K562 (cell line): ENCODE measurements around the gene EPHB1. TPM values are rescaled to one million over a fixed set of nuclear protein-coding genes. Genes with fewer than 3 reads are reported as not detected.

Experiments
- ATAC-seq: fragments of 200-7000 bp; cut with Tn5 transposase; 3 replicates; pipeline ENCODE4 v1.9.1; 2020; ENCODE audit warnings: moderate library complexity
- BruUV-seq: library from RNA; stranded (reverse); fragments of 400-500 nt; replicated peaks from 2 replicates; lab custom pipeline; 2021; lab: Mats Ljungman, UMichigan
- CTCF ChIA-PET: fragments of 300-600 bp; formaldehyde crosslinking; extraction: SDS; loops from one replicate; lab custom pipeline; 2021; ENCODE audit warnings: low intra/inter-chr PET ratio; lab: Yijun Ruan, JAX
- POLR2A ChIA-PET: fragments of 300-600, 350-650 bp; sonication (Branson Sonifier 250); formaldehyde crosslinking; extraction: SDS; loops from one replicate; lab custom pipeline; 2021; ENCODE audit warnings: antibody characterized with exemption, inconsistent platforms; lab: Yijun Ruan, JAX
- DNase-seq, 4 experiments: peaks; one replicate each; pipeline versions ENCODE4 v3.0.0 to v3.0.0-alpha.2; 2011 to 2018; ENCODE audit warnings: low spot score in 3 of 4, mixed read lengths in 3 of 4; ENCODE audit errors: extremely low read depth in 1 of 4
- FAIRE-seq: peaks from 2 replicates; lab custom pipeline; 2011; peaks lifted over from hg19 to GRCh38; lab: Jason Lieb, UNC
- H2AFZ ChIP-seq: 2 replicates; pipeline ENCODE4 v1.6.0; 2011; ENCODE audit warnings: low read depth, low read length, control low read depth, inconsistent platforms
- H3K27ac ChIP-seq: fragments of 200-600 bp; 3 replicates; pipeline ENCODE4 v1.8.0; 2011; ENCODE audit warnings: low read depth, mild to moderate bottlenecking, control low read depth, inconsistent platforms, low read length, moderate library complexity, mixed read lengths; ENCODE audit errors: extremely low read depth
- H3K27me3 ChIP-seq, 2 experiments: fragments of 300-600 bp in 1 of 2; 2 replicates in 1 of 2; 3 replicates in 1 of 2; pipeline versions ENCODE4 v1.6.0 to v1.8.0; 2011; ENCODE audit warnings: inconsistent platforms in 2 of 2, low read length in 2 of 2, mild to moderate bottlenecking in 1 of 2, mixed read lengths in 1 of 2, moderate library complexity in 1 of 2; ENCODE audit not compliant: control insufficient read depth in 2 of 2, insufficient read depth in 2 of 2
- H3K36me3 ChIP-seq: fragments of 300-600 bp; 3 replicates; pipeline ENCODE4 v1.8.0; 2011; ENCODE audit warnings: mild to moderate bottlenecking, low read length, inconsistent platforms; ENCODE audit not compliant: control insufficient read depth, insufficient read depth
- H3K4me1 ChIP-seq, 2 experiments: fragments of 200-600 bp in 1 of 2; replicated peaks in 1 of 2; 2 replicates in 1 of 2; 3 replicates in 1 of 2; pipeline versions ENCODE4 v1.5.1 to v1.8.0; 2011; ENCODE audit warnings: inconsistent platforms in 2 of 2, low read length in 2 of 2, mild to moderate bottlenecking in 1 of 2, mixed read lengths in 1 of 2, moderate library complexity in 1 of 2; ENCODE audit not compliant: control insufficient read depth in 2 of 2, insufficient read depth in 2 of 2
- H3K4me2 ChIP-seq: 2 replicates; pipeline ENCODE4 v1.6.1; 2011; ENCODE audit warnings: low read length, control low read depth, inconsistent platforms, mixed read lengths; ENCODE audit not compliant: insufficient read depth
- H3K4me3 ChIP-seq: fragments of 200-600 bp; sonication (generic), shearing (Covaris generic); 2 replicates; pipeline ENCODE4 v1.5.1; 2016; ENCODE audit warnings: control low read depth, inconsistent platforms
- H3K79me2 ChIP-seq: fragments of 200-600 bp; 3 replicates; pipeline ENCODE4 v1.8.0; 2011; ENCODE audit warnings: low read length, inconsistent platforms; ENCODE audit not compliant: control insufficient read depth, insufficient read depth
- H3K9ac ChIP-seq, 2 experiments: 2 replicates each; pipeline versions ENCODE4 v1.6.0 to v1.6.1; 2011; ENCODE audit warnings: low read depth in 2 of 2, low read length in 2 of 2, control low read depth in 1 of 2, inconsistent platforms in 1 of 2, mild to moderate bottlenecking in 1 of 2, mixed read lengths in 1 of 2; ENCODE audit not compliant: insufficient read depth in 1 of 2
- H3K9me1 ChIP-seq: one replicate; pipeline ENCODE4 v1.6.0; 2011; ENCODE audit warnings: inconsistent platforms, mild to moderate bottlenecking, low read length, moderate library complexity; ENCODE audit not compliant: control insufficient read depth, insufficient read depth
- H3K9me3 ChIP-seq: replicated peaks from 2 replicates; pipeline ENCODE4 v1.5.1; 2011; ENCODE audit warnings: low read depth, low read length, inconsistent platforms; ENCODE audit not compliant: control insufficient read depth, insufficient read depth
- H4K20me1 ChIP-seq: replicated peaks from 2 replicates; pipeline ENCODE4 v1.6.1; 2011; ENCODE audit warnings: low read length, inconsistent platforms, mixed read lengths; ENCODE audit not compliant: control insufficient read depth, insufficient read depth
- BCLAF1 ChIP-seq, 2 experiments: fragments of 450-650 bp in 1 of 2; IDR thresholded peaks; 2 replicates each; pipeline ENCODE4 v1.6.1; 2011 to 2017; ENCODE audit warnings: low read depth in 2 of 2, antibody characterized with exemption in 1 of 2, borderline replicate concordance in 1 of 2, low read length in 1 of 2, mild to moderate bottlenecking in 1 of 2, mixed read lengths in 1 of 2; ENCODE audit not compliant: control insufficient read depth in 1 of 2
- CCAR2 ChIP-seq: fragments of 200-400 bp; formaldehyde crosslinking; IDR thresholded peaks from 2 replicates; pipeline ENCODE4 v1.6.1; 2017; ENCODE audit warnings: mild to moderate bottlenecking, low read depth, low read length
- CTBP1 ChIP-seq: fragments of 450-650 bp; IDR thresholded peaks from 2 replicates; pipeline ENCODE4 v1.6.1; 2016; ENCODE audit warnings: borderline replicate concordance
- ELF4 ChIP-seq: fragments of 450-650 bp; formaldehyde crosslinking; IDR thresholded peaks from 2 replicates; pipeline ENCODE4 v1.4.0; 2022; ENCODE audit warnings: missing genetic modification characterization
- FOXA1 ChIP-seq: fragments of 450-650 bp; IDR thresholded peaks from 2 replicates; pipeline ENCODE4 v1.6.1; 2016; ENCODE audit warnings: mild to moderate bottlenecking, borderline replicate concordance
- L3MBTL2 ChIP-seq: fragments of 450-650 bp; IDR thresholded peaks from 2 replicates; pipeline ENCODE4 v1.6.1; 2016; ENCODE audit warnings: mild to moderate bottlenecking, moderate library complexity
- MIER1 ChIP-seq: fragments of 450-650 bp; IDR thresholded peaks from 2 replicates; pipeline ENCODE4 v1.6.1; 2016; ENCODE audit warnings: antibody characterized with exemption, mild to moderate bottlenecking, low read depth
- NEUROD1 ChIP-seq: fragments of 150-350 bp; IDR thresholded peaks from 2 replicates; pipeline ENCODE4 v1.6.1; 2014; ENCODE audit warnings: borderline replicate concordance, low read length, low read depth; ENCODE audit not compliant: partially characterized antibody
- NFIX ChIP-seq: fragments of 250-450 bp; sonication (Bioruptor Pico); IDR thresholded peaks from 2 replicates; pipeline ENCODE4 v1.4.0; 2020; ENCODE audit warnings: low read depth, mild to moderate bottlenecking, moderate library complexity
- PTBP1 ChIP-seq: fragments of 200-400 bp; formaldehyde crosslinking; IDR thresholded peaks from 2 replicates; pipeline ENCODE4 v1.6.1; 2017; ENCODE audit warnings: low read depth, low read length
- RFX5 ChIP-seq: IDR thresholded peaks from 2 replicates; pipeline ENCODE4 v1.6.1; 2011; ENCODE audit warnings: low read depth, mild to moderate bottlenecking, improper control_type of control experiment, low read length
- SIRT6 ChIP-seq: IDR thresholded peaks from one replicate; pipeline ENCODE4 v1.6.1; 2012; ENCODE audit warnings: low read depth, mild to moderate bottlenecking, control low read depth, inconsistent platforms, low read length, moderate library complexity
- STAG1 ChIP-seq: sonication (generic); formaldehyde crosslinking; IDR thresholded peaks from 2 replicates; pipeline ENCODE4 v1.5.0; 2020; ENCODE audit warnings: missing genetic modification reagents, borderline replicate concordance
- STAT5B ChIP-seq: fragments of 250-450 bp; sonication (Bioruptor Pico); IDR thresholded peaks from 2 replicates; pipeline ENCODE4 v1.8.0; 2021; ENCODE audit warnings: mild to moderate bottlenecking, inconsistent platforms
- U2AF1 ChIP-seq: fragments of 200-400 bp; formaldehyde crosslinking; optimal IDR thresholded peaks from 2 replicates; pipeline ENCODE3; 2017; ENCODE audit warnings: mild to moderate bottlenecking, low read depth, low read length, moderate library complexity
- ZBTB5 ChIP-seq: fragments of 450-650 bp; IDR thresholded peaks from 2 replicates; pipeline ENCODE4 v1.6.1; 2017; ENCODE audit warnings: antibody characterized with exemption
- ZKSCAN3 ChIP-seq: fragments of 250-450 bp; sonication (Bioruptor Pico); IDR thresholded peaks from 2 replicates; pipeline ENCODE4 v1.4.0; 2020
- ZNF780A ChIP-seq: fragments of 250-450 bp; sonication (Bioruptor Pico); IDR thresholded peaks from 2 replicates; pipeline ENCODE4 v1.5.0; 2021; ENCODE audit warnings: mild to moderate bottlenecking
- WGBS: fragments of 100-300 bp; shearing (Covaris generic); methylation state at CpG from one replicate; pipeline ENCODE4 v1.1.6; 2016; ENCODE audit warnings: low coverage, mixed read lengths; ENCODE audit not compliant: insufficient coverage; ENCODE audit errors: missing lambda C conversion rate; 5-methylcytosine and 5-hydroxymethylcytosine counted together
- in situ Hi-C: fragments of 300-500 bp; cut with MboI; formaldehyde crosslinking; loops from 4 replicates; pipeline ENCODE4 v1.15.0; 2018; ENCODE audit warnings: inconsistent platforms, mixed read lengths
- intact Hi-C: fragments of 100-400 bp; cut with micrococcal nuclease; formaldehyde crosslinking; loops from 2 replicates; pipeline ENCODE4 v1.14.2; 2022
- polyA plus RNA-seq, 8 experiments: library from polyadenylated mRNA; depleted of rRNA in 4 of 8; stranded (reverse) in 5 of 8; unstranded in 3 of 8; fragments of >200 nt; fragmentation: Nextera tagmentation in 2 of 8; fragmentation: Illumina TruSeq in 1 of 8; extraction: Ambion mirVana in 2 of 8; extraction: Trizol in 1 of 8; gene quantifications; 2 replicates each; pipeline versions ENCODE4 v1.2.1 to v1.2.3, GENCODE V29; 2011 to 2014; ENCODE audit warnings: inconsistent platforms in 1 of 8, missing spikeins in 1 of 8
- total RNA-seq, 7 experiments: library from RNA; depleted of rRNA in 6 of 7; stranded (reverse); fragments of >200 nt in 6 of 7; fragmentation: Illumina TruSeq in 2 of 7; extraction: Trizol in 2 of 7; gene quantifications; 2 replicates each; pipeline versions ENCODE4 v1.2.1 to v1.2.3, GENCODE V29; 2011 to 2021; ENCODE audit warnings: low replicate concordance in 1 of 7

EPHB1 gene
- total and polyA plus RNA-seq, 9 of the 15 experiments (the other 6 are each of a cell fraction or from before 2014, with no cell fraction given): 0.29 TPM; not detected in 8

- TF ChIP-seq RFX5: no peak
Observed at GRCh38 chr3:135081451-135081850, 286.4 kb downstream of the EPHB1 start (continued).

- no peak for FAIRE-seq
- no peaks in the 10 kb centered on the region for H3K4me1 ChIP-seq
- no peaks in the 10 kb centered on the region for H3K79me2 ChIP-seq
- H4K20me1 ChIP-seq: no peaks in the 10 kb centered on the region
- H3K27ac ChIP-seq: no peak overlapping the region
- no TSS peak for BruUV-seq
- no peak for DNase-seq
- H3K27me3 ChIP-seq: no peaks in the 10 kb centered on the region
- 0% methylated on average over 4 of the region's 5 CpGs for WGBS
- H3K4me2 ChIP-seq: no peak overlapping the region
- intact Hi-C loops (loop anchor here (10.0 kb wide), 1 partner anchor 477 kb away; no protein-coding TSS in a partner anchor), in situ Hi-C loops (no loop called here)
- POLR2A ChIA-PET: no interaction called here
- no peak for ATAC-seq
- no peaks in the 10 kb centered on the region for H3K9me1 ChIP-seq
- H3K9ac ChIP-seq: no peak overlapping the region
- CTCF ChIA-PET: no interaction called here
- no peak overlapping the region for H3K4me3 ChIP-seq
- no peaks in the 10 kb centered on the region for H3K9me3 ChIP-seq
- no peak overlapping the region for H2AFZ ChIP-seq
- no peaks in the 10 kb centered on the region for H3K36me3 ChIP-seq
- no peak for TF ChIP-seq ZBTB5
- no peak for TF ChIP-seq NEUROD1
- no peak for TF ChIP-seq MIER1
- TF ChIP-seq ZNF780A (CRISPR knock-in tag): no peak
- TF ChIP-seq SIRT6: no peak
- no peak for TF ChIP-seq L3MBTL2
- no peak for TF ChIP-seq U2AF1
- no peak for TF ChIP-seq STAT5B (CRISPR knock-in tag)
- TF ChIP-seq NFIX (CRISPR knock-in tag): no peak
- TF ChIP-seq STAG1 (CRISPR knock-in tag): no peak
- no peak for TF ChIP-seq BCLAF1 (IDR thresholded peaks at IDR 0.05; ENCODE audit: borderline replicate concordance in 1 of 2, control insufficient read depth in 1 of 2, low read depth in 2 of 2, low read length in 1 of 2)
- no peak for TF ChIP-seq ZKSCAN3 (CRISPR knock-in tag)
- TF ChIP-seq CTBP1: no peak
- no peak for TF ChIP-seq CCAR2
- TF ChIP-seq ELF4 (CRISPR knock-in tag): no peak
- TF ChIP-seq FOXA1: no peak
- no peak for TF ChIP-seq PTBP1
Observed at GRCh38 chr3:135081856-135082434, 286.9 kb downstream of the EPHB1 start.
